Activated CD8-positive, alpha-beta T cell treated with anti-CD3 and anti-CD28 coated beads for 36 hours (primary cell): ENCODE data around the gene RMI2. TPM values are rescaled to one million over a fixed set of nuclear protein-coding genes. Genes with fewer than 3 reads are reported as not detected.

Experiments used
- ATAC-seq: fragments of 200-7000 bp; cut with Tn5 transposase; one replicate; pipeline ENCODE4 v1.10.0; 2021; ENCODE audit warnings: mild to moderate bottlenecking, moderate library complexity
- CTCF ChIA-PET: fragments of 350-600 bp; sonication (Branson Sonifier 250); formaldehyde crosslinking; loops from one replicate; lab custom pipeline; 2021; ENCODE audit warnings: antibody characterized with exemption; lab: Charles Lee
- POLR2A ChIA-PET: fragments of 350-600 bp; sonication (Branson Sonifier 250); formaldehyde crosslinking; loops from one replicate; lab custom pipeline; 2021; ENCODE audit warnings: antibody characterized with exemption; lab: Charles Lee
- DNase-seq: peaks from one replicate; pipeline ENCODE4 v3.0.0-alpha.2; 2020
- H3K27ac Mint-ChIP-seq: one replicate; pipeline ENCODE4 v1.8.0; 2021; ENCODE audit warnings: mild to moderate bottlenecking, mixed read lengths
- H3K27me3 Mint-ChIP-seq: one replicate; pipeline ENCODE4 v1.8.0; 2021; ENCODE audit warnings: mixed read lengths
- H3K36me3 Mint-ChIP-seq: one replicate; pipeline ENCODE4 v1.8.0; 2021; ENCODE audit warnings: low read depth, mixed read lengths
- H3K4me1 Mint-ChIP-seq: one replicate; pipeline ENCODE4 v1.8.0; 2021; ENCODE audit warnings: low read depth, mixed read lengths
- H3K4me3 Mint-ChIP-seq: one replicate; pipeline ENCODE4 v1.8.0; 2021; ENCODE audit warnings: mild to moderate bottlenecking, moderate library complexity, mixed read lengths
- H3K9me3 Mint-ChIP-seq: one replicate; pipeline ENCODE4 v1.8.0; 2021; ENCODE audit warnings: mixed read lengths
- intact Hi-C: fragments of 100-400 bp; cut with micrococcal nuclease; formaldehyde crosslinking; loops from one replicate; pipeline ENCODE4 v1.10.0; 2022
- total RNA-seq, 2 experiments: library from RNA; stranded (reverse); gene quantifications; one replicate each; pipeline ENCODE4 v1.2.3, GENCODE V29; 2021
- TF ChIP-seq, protein P1 (sequence below): fragments of 200-600 bp; IDR thresholded peaks from one replicate; pipeline ENCODE4 v1.8.0; 2022; ENCODE audit warnings: antibody characterized with exemption, mild to moderate bottlenecking

RMI2 gene
- total RNA-seq, 2 experiments from 2014 or later = 53.1 to 57.7 TPM

DNA sequence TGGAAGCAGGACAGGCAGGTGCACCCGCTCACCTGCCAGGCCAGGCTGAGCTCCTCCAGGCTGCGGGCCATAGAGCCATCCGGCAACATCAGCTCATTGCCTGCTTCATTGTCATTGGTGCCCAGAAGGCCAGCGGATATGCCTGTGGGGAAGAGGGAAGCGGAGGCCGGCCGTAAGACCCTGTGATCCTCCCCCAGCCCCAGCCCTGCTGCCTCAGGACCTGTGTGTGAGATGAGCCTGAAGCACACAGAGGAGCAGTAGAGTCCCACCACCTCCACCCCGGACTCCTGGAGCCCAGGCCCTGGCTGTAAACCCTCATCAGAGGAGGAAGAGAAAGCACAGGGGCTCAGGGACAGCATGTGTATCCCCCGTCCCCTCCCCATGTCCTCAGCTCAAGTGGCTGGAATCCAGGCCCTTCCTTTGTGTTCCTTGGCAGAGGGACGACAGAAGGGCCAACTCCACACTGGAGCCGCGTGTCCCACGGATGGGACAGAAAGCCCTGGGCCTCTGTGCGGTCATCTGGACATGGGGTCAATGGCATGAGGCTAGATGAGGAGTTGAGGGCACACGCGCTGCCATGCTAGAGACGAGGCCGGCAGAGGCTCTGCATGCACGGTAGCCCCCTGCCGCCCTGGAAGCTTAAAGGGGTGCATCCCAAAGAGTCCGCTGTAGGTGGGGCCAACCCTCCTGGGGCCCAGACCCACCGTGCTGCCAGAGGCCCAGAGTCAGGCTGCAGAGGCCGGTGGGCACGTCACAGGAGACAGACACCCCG, 39.1 kb downstream of the RMI2 start:
- no peaks in the 10 kb centered on the region for H3K36me3 Mint-ChIP-seq
- no peak overlapping the region for H3K4me3 Mint-ChIP-seq
- ATAC-seq (no peak), DNase-seq (no peak)
- intact Hi-C loops = no loop called here
- no peaks in the 10 kb centered on the region for H3K27me3 Mint-ChIP-seq
- ChIA-PET POLR2A (no interaction called here), CTCF (interaction anchor here (0.9 to 3.8 kb wide), 6 partner anchors 12 to 413 kb away, joined by 3 to 20 read pairs (median 5); no protein-coding TSS in a partner anchor)
- H3K9me3 Mint-ChIP-seq = no peaks in the 10 kb centered on the region
- no peak overlapping the region for H3K27ac Mint-ChIP-seq
- TF ChIP-seq, protein P1, sequence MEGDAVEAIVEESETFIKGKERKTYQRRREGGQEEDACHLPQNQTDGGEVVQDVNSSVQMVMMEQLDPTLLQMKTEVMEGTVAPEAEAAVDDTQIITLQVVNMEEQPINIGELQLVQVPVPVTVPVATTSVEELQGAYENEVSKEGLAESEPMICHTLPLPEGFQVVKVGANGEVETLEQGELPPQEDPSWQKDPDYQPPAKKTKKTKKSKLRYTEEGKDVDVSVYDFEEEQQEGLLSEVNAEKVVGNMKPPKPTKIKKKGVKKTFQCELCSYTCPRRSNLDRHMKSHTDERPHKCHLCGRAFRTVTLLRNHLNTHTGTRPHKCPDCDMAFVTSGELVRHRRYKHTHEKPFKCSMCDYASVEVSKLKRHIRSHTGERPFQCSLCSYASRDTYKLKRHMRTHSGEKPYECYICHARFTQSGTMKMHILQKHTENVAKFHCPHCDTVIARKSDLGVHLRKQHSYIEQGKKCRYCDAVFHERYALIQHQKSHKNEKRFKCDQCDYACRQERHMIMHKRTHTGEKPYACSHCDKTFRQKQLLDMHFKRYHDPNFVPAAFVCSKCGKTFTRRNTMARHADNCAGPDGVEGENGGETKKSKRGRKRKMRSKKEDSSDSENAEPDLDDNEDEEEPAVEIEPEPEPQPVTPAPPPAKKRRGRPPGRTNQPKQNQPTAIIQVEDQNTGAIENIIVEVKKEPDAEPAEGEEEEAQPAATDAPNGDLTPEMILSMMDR = no peak
- H3K4me1 Mint-ChIP-seq = peaks cover 5% of the 10 kb centered on the region

DNA sequence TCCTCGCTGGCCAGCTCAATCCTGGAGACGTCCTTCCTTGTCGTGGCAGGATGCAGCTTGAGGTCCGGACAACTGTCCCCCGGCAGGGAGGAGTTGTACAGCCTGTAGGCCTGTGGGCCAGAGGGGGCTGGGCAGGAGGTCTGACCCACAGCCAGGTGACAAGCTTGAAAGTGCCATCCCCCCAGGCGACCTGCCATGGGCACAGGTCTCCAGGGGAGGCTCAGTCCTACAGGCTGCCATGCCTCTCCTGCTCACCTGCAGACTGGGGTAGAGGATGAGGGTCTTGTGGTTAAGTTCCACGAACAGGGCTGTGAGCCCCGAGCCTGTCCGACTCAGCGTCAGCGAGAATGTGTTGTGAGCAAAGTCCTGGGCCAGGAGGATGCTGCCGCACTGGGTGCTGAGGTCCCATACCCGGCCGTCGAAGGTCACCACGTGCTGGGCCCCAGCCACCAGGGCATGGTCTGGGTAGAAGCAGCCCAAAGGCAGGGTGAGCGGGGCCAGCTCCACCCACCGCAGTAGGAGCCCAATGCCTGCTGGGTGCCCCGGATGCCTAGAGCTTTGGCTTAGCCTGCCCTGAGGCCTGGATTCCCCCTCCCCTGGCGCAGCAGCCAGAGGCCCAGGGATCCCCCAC, 39.8 kb downstream of the RMI2 start:
- no peak for ATAC-seq
- TF ChIP-seq, protein P1 = no peak
- intact Hi-C loops = no loop called here

DNA sequence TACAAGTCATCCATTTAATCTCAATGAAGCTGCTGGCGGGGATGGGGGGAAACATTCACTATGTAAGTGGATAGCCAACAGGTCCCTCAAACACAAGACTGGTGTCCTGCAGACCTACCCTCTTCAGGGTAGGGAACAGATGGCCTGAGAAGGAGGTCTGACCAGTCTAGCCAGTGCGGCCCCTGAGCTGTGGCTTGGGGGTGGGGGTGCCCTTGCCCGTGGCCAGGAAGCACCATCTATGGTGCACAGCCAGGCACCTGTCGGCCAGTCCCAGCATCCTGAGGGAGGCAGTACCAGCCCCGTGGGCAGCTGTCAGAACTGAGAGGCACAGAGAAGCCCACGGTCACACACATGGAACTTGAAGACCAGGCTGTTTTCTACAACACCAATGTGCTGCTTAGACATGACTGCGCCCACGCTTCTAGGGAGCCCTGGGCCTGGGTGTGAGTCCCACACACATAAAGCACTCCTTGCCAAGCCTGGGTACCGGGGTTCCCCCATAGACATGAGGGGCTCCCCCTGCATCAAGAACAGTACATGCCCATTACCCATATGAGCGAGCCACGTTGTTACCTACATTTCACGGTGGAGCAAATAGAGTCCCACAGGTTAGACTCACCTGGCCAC, 40.9 kb downstream of the RMI2 start:
- Mint-ChIP-seq H3K4me1 (no peaks in the 10 kb centered on the region), H3K27me3 (no peaks in the 10 kb centered on the region), H3K36me3 (no peaks in the 10 kb centered on the region), H3K27ac (no peak overlapping the region), H3K4me3 (no peak overlapping the region), H3K9me3 (no peaks in the 10 kb centered on the region)
- intact Hi-C loops = no loop called here
- TF ChIP-seq, protein P1 = no peak
- DNase-seq = peak; percentile 49
- ChIA-PET POLR2A (no interaction called here), CTCF (interaction anchor here (1.1 to 5.1 kb wide), 5 partner anchors 11 to 430 kb away, joined by 3 to 33 read pairs (median 20); no protein-coding TSS in a partner anchor)
- peak; percentile 77 for ATAC-seq

More for the DNA sequence above, 39.8 kb downstream of the RMI2 start:
- Mint-ChIP-seq H3K4me3 (no peak overlapping the region), H3K27me3 (no peaks in the 10 kb centered on the region), H3K4me1 (no peaks in the 10 kb centered on the region), H3K9me3 (no peaks in the 10 kb centered on the region), H3K36me3 (no peaks in the 10 kb centered on the region), H3K27ac (no peak overlapping the region)
- DNase-seq = no peak
- CTCF ChIA-PET = interaction anchor here (1.9 to 5.1 kb wide), 4 partner anchors 12 to 22 kb away, joined by 5 to 33 read pairs (median 14); no protein-coding TSS in a partner anchor
- POLR2A ChIA-PET = no interaction called here

DNA sequence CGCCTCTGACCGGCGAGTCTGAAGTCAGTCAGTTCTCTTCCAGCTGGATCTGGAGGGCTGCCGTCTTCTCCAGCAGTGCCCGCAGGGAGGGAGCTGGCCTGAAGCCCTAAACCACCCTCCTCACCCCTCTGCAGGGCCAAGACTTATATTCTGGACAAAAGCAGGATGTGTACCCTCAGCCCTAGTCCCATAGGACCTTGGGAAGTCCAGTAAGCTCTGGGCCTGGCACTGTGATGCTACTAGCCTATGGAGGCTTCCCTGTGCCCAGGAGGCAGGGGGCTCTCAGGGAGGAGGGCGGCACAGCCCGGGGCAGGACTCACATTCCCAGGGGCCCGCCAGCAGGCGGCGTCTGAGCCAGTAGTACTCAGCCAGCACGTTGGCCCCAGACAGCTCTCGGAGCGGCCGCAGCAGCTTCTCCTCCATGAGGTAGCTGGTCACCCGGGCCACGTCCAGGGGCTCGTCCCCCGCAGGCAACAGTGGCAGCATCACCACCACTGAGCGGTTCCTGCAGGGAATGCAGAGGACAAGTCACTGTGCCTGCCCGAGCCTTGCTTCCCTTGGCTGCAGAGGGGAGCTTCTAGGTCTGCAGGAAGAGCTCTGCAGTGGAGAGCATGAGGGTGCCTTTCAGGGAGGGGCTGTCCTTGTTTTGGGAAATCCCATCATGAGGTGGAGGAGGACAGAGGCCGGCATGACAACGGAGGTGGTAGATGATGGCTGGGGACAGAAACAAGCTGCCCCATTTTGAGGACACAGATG, 41.7 kb downstream of the RMI2 start:
- H3K4me3 Mint-ChIP-seq = no peak overlapping the region
- DNase-seq = no peak
- H3K27ac Mint-ChIP-seq = no peak overlapping the region
- POLR2A ChIA-PET = no interaction called here
- ATAC-seq = peak; percentile 49
- no peaks in the 10 kb centered on the region for H3K4me1 Mint-ChIP-seq
- CTCF ChIA-PET = interaction anchor here (1.0 to 5.1 kb wide), 6 partner anchors 11 to 430 kb away, joined by 3 to 33 read pairs (median 4); no protein-coding TSS in a partner anchor
- TF ChIP-seq, protein P1 = no peak
- H3K36me3 Mint-ChIP-seq = no peaks in the 10 kb centered on the region
- intact Hi-C loops = no loop called here
- H3K9me3 Mint-ChIP-seq = no peaks in the 10 kb centered on the region
- no peaks in the 10 kb centered on the region for H3K27me3 Mint-ChIP-seq
